NCI-H748 treated with DMSO at 0.1 percent for 48 hours (cell line): ENCODE results near the gene FAM9C.
"Not testable (repeated sequence)": the region's sequence is repeated elsewhere in the genome, so short reads cannot be mapped to it uniquely, and the experiment has no call there.

Source experiments
- DNase-seq: peaks from one replicate; lab custom pipeline; 2025; lab: John Stamatoyannopoulos, UW

Gene FAM9C

GRCh38 chrX:13044441-13044840 lies at the start of gene FAM9C:
FAM9C (minus strand) TSS chrX:13044620; CDS start chrX:13043789, 831 bp downstream.
- no peak for DNase-seq

- DNase-seq, result no peak
These were observed 49.2 kb upstream of the FAM9C start for GRCh38 chrX:13093529-13094140.

GRCh38 chrX:13092455-13092941 lies 48.1 kb upstream of the FAM9C start:
- DNase-seq, result no peak

- DNase-seq, result no peak
These were observed 46.8 kb upstream of the FAM9C start for GRCh38 chrX:13091111-13091765.

GRCh38 chrX:13090339-13091110 lies 46.1 kb upstream of the FAM9C start:
- no peak for DNase-seq

GRCh38 chrX:13090027-13090338 lies 45.6 kb upstream of the FAM9C start:
- no peak for DNase-seq

GRCh38 chrX:13088156-13088487 lies 43.7 kb upstream of the FAM9C start:
- DNase-seq, result no peak

GRCh38 chrX:13087322-13088155 lies 43.1 kb upstream of the FAM9C start:
- DNase-seq, result no peak

- not testable (repeated sequence) for DNase-seq
These were observed 42.4 kb upstream of the FAM9C start for GRCh38 chrX:13086793-13087321.

GRCh38 chrX:13086076-13086475 lies 41.7 kb upstream of the FAM9C start:
- DNase-seq, result no peak

- no peak for DNase-seq
These were observed 41.1 kb upstream of the FAM9C start for GRCh38 chrX:13085526-13085925.

GRCh38 chrX:13084611-13085010 lies 40.2 kb upstream of the FAM9C start:
- DNase-seq, result no peak

GRCh38 chrX:13083755-13084326 lies 39.4 kb upstream of the FAM9C start:
- not testable (repeated sequence) for DNase-seq

GRCh38 chrX:13082206-13083065 lies 38.0 kb upstream of the FAM9C start:
- DNase-seq, result no peak

- DNase-seq, result no peak
These were observed 37.2 kb upstream of the FAM9C start for GRCh38 chrX:13081395-13082205.

GRCh38 chrX:13080128-13080795 lies 35.8 kb upstream of the FAM9C start:
- DNase-seq, result no peak

- DNase-seq, result no peak
These were observed 34.5 kb upstream of the FAM9C start for GRCh38 chrX:13078739-13079444.

GRCh38 chrX:13077168-13077567 lies 32.7 kb upstream of the FAM9C start:
- DNase-seq, result no peak
